Chondrocyte (in vitro differentiated cells): ENCODE measurements around the gene SCN4A. TPM values are rescaled to one million over a fixed set of nuclear protein-coding genes. Genes with fewer than 3 reads are reported as not detected.

Source experiments
- DNase-seq: peaks from one replicate; pipeline ENCODE4 v3.0.0; 2021; ENCODE audit warnings: mixed read lengths, low spot score
- H3K27ac Mint-ChIP-seq: one replicate; pipeline ENCODE4 v1.8.0; 2021; ENCODE audit warnings: mild to moderate bottlenecking, moderate library complexity, mixed read lengths; ENCODE audit not compliant: unreplicated experiment
- H3K27me3 Mint-ChIP-seq: 2 replicates; pipeline ENCODE4 v1.8.0; 2021; ENCODE audit warnings: low read depth, mixed read lengths
- H3K36me3 Mint-ChIP-seq: 2 replicates; pipeline ENCODE4 v1.8.0; 2021; ENCODE audit warnings: low read depth, mixed read lengths
- H3K4me1 Mint-ChIP-seq: 2 replicates; pipeline ENCODE4 v1.8.0; 2021; ENCODE audit warnings: low read depth, mild to moderate bottlenecking, mixed read lengths
- H3K4me3 Mint-ChIP-seq: one replicate; pipeline ENCODE4 v1.8.0; 2021; ENCODE audit warnings: mild to moderate bottlenecking, moderate library complexity, mixed read lengths; ENCODE audit not compliant: unreplicated experiment
- H3K9me3 Mint-ChIP-seq: 2 replicates; pipeline ENCODE4 v1.8.0; 2021; ENCODE audit warnings: low read depth, mixed read lengths
- CTCF ChIP-seq: fragments of 200-600 bp; sonication (generic); IDR thresholded peaks from 2 replicates; pipeline ENCODE4 v1.5.0; 2021; ENCODE audit warnings: antibody characterized with exemption, mild to moderate bottlenecking, moderate library complexity
- total RNA-seq: library from RNA; stranded (reverse); gene quantifications from 3 replicates; pipeline ENCODE4 v1.2.1, GENCODE V29; 2021

Gene SCN4A
- total RNA-seq, 1 donor from 2014 or later: not detected

GRCh38 chr17:63999680-64000531 lies 27.2 kb upstream of the SCN4A start:
- no peak for TF ChIP-seq CTCF
- Mint-ChIP-seq H3K27me3 (peaks cover 19% of the 10 kb centered on the region), H3K4me3 (no peak overlapping the region), H3K9me3 (no peaks in the 10 kb centered on the region), H3K4me1 (peaks cover 6% of the 10 kb centered on the region), H3K27ac (no peak overlapping the region), H3K36me3 (no peaks in the 10 kb centered on the region)
- DNase-seq: peak; percentile 76

- no peak for TF ChIP-seq CTCF
- peaks cover 19% of the 10 kb centered on the region for H3K27me3 Mint-ChIP-seq
- H3K4me1 Mint-ChIP-seq: peaks cover 6% of the 10 kb centered on the region
- peak; percentile 77 for DNase-seq
- peak overlapping the region; percentile 55 for H3K4me3 Mint-ChIP-seq
- no peaks in the 10 kb centered on the region for H3K36me3 Mint-ChIP-seq
- H3K27ac Mint-ChIP-seq: no peak overlapping the region
- H3K9me3 Mint-ChIP-seq: no peaks in the 10 kb centered on the region
Measured at GRCh38 chr17:63998721-63999679, 26.3 kb upstream of the SCN4A start.

GRCh38 chr17:63998050-63998720 lies 25.5 kb upstream of the SCN4A start, which contains the start of gene PRR29:
Gene PRR29, plus strand, starts transcription at chr17:63998351. Its CDS starts 14 bp downstream, at chr17:63998365.
- peaks cover 22% of the 10 kb centered on the region for H3K27me3 Mint-ChIP-seq
- no peaks in the 10 kb centered on the region for H3K9me3 Mint-ChIP-seq
- peaks cover 6% of the 10 kb centered on the region for H3K4me1 Mint-ChIP-seq
- no peak within 1 kb of the TSS for H3K27ac Mint-ChIP-seq
- DNase-seq: peak; percentile 89
- peak within 1 kb of the TSS; percentile 83 for H3K4me3 Mint-ChIP-seq
- H3K36me3 Mint-ChIP-seq: no peaks in the 10 kb centered on the region
- no peak for TF ChIP-seq CTCF

- no peaks in the 10 kb centered on the region for H3K36me3 Mint-ChIP-seq
- TF ChIP-seq CTCF: no peak
- H3K4me3 Mint-ChIP-seq: peak overlapping the region; percentile 83
- H3K4me1 Mint-ChIP-seq: peaks cover 6% of the 10 kb centered on the region
- H3K9me3 Mint-ChIP-seq: no peaks in the 10 kb centered on the region
- H3K27me3 Mint-ChIP-seq: peaks cover 25% of the 10 kb centered on the region
- peak; percentile 43 for DNase-seq
- no peak overlapping the region for H3K27ac Mint-ChIP-seq
Measured at GRCh38 chr17:63997341-63998048, 24.8 kb upstream of the SCN4A start.
